Measurements from ENCODE around the gene PPCDC.

DNA sequence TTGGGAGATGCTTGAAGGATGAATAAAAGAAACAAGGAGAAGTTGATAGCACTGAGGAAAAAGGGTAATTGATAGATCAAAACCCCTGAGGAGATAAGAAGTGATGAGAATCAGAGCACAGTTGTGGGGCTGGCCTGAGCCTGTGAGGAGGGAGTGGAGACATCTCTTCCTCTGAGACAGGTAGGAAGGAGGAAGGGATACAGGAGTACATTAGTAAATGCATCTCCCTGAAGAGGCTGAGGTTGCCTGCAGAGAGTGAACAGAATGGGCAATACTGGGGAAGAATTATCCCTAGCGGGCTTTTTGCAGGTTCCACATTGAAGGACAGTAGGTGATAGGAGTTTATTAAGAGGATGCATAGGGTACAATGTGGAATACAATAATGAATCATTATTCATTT, 45.3 kb upstream of the PPCDC start:
- TF ChIP-seq, protein P1, sequence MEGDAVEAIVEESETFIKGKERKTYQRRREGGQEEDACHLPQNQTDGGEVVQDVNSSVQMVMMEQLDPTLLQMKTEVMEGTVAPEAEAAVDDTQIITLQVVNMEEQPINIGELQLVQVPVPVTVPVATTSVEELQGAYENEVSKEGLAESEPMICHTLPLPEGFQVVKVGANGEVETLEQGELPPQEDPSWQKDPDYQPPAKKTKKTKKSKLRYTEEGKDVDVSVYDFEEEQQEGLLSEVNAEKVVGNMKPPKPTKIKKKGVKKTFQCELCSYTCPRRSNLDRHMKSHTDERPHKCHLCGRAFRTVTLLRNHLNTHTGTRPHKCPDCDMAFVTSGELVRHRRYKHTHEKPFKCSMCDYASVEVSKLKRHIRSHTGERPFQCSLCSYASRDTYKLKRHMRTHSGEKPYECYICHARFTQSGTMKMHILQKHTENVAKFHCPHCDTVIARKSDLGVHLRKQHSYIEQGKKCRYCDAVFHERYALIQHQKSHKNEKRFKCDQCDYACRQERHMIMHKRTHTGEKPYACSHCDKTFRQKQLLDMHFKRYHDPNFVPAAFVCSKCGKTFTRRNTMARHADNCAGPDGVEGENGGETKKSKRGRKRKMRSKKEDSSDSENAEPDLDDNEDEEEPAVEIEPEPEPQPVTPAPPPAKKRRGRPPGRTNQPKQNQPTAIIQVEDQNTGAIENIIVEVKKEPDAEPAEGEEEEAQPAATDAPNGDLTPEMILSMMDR (IDR thresholded peaks at IDR 0.05; ENCODE audit: insufficient read depth, low read depth, low read length): no peak
- no peak for TF ChIP-seq EZH2 (IDR thresholded peaks at IDR 0.05; ENCODE audit: insufficient read depth, low read length)
